Islet precursor cell (in vitro differentiated cells): ENCODE results near the gene SLC24A3.

Source experiments
- DNase-seq: peaks from one replicate; pipeline ENCODE4 v3.0.0-alpha.2; 2018

The SLC24A3 gene

GRCh38 chr20:19244291-19244690, 31.8 kb downstream of the SLC24A3 start:
- DNase-seq, result peak; percentile 65

- DNase-seq, result no peak
Measured at GRCh38 chr20:19249106-19249879, 36.9 kb downstream of the SLC24A3 start.

- no peak for DNase-seq
Measured at GRCh38 chr20:19250346-19250745, 37.9 kb downstream of the SLC24A3 start.

GRCh38 chr20:19251506-19251905, 39.1 kb downstream of the SLC24A3 start:
- no peak for DNase-seq

- no peak for DNase-seq
Measured at GRCh38 chr20:19251958-19252357, 39.5 kb downstream of the SLC24A3 start.

- no peak for DNase-seq
Measured at GRCh38 chr20:19252451-19253120, 40.1 kb downstream of the SLC24A3 start.

GRCh38 chr20:19253316-19253715, 40.9 kb downstream of the SLC24A3 start:
- no peak for DNase-seq

GRCh38 chr20:19253916-19254820, 41.7 kb downstream of the SLC24A3 start:
- DNase-seq, result no peak

- DNase-seq, result no peak
Measured at GRCh38 chr20:19254956-19255355, 42.5 kb downstream of the SLC24A3 start.

GRCh38 chr20:19256085-19256484, 43.6 kb downstream of the SLC24A3 start:
- no peak for DNase-seq

GRCh38 chr20:19256906-19257595, 44.6 kb downstream of the SLC24A3 start:
- no peak for DNase-seq

- peak; percentile 65 for DNase-seq
Measured at GRCh38 chr20:19257865-19258264, 45.4 kb downstream of the SLC24A3 start.

GRCh38 chr20:19259141-19259591, 46.7 kb downstream of the SLC24A3 start:
- DNase-seq, result no peak

GRCh38 chr20:19260412-19261090, 48.1 kb downstream of the SLC24A3 start:
- no peak for DNase-seq

- no peak for DNase-seq
Measured at GRCh38 chr20:19264191-19264590, 51.7 kb downstream of the SLC24A3 start.

- no peak for DNase-seq
Measured at GRCh38 chr20:19265646-19266374, 53.4 kb downstream of the SLC24A3 start.

- no peak for DNase-seq
Measured at GRCh38 chr20:19268426-19268825, 56.0 kb downstream of the SLC24A3 start.

- DNase-seq, result no peak
Measured at GRCh38 chr20:19269737-19270340, 57.4 kb downstream of the SLC24A3 start.

GRCh38 chr20:19271879-19272651, 59.6 kb downstream of the SLC24A3 start:
- peak; percentile 61 for DNase-seq
